HG03432 (cell line): ENCODE results near the gene PSTPIP1.
"Not testable (repeated sequence)": the region's sequence is repeated elsewhere in the genome, so short reads cannot be mapped to it uniquely, and the experiment has no call there.

Source experiments
- ATAC-seq: cut with Tn5 transposase; IDR thresholded peaks from one replicate; pipeline ENCODE4 v1.9.1; 2021; ENCODE audit warnings: mild to moderate bottlenecking, moderate library complexity; ENCODE audit not compliant: unreplicated experiment

Gene PSTPIP1

GRCh38 chr15:76994971-76995945, at the start of gene PSTPIP1:
PSTPIP1 (plus strand) TSS chr15:76995126; CDS start chr15:76995574, 448 bp downstream.
- ATAC-seq, result peak; percentile 65

GRCh38 chr15:76945494-76946093, 49.3 kb upstream of the PSTPIP1 start:
- ATAC-seq, result no peak

- ATAC-seq, result no peak
Measured at GRCh38 chr15:76947454-76947853, 47.5 kb upstream of the PSTPIP1 start.

- no peak for ATAC-seq
Measured at GRCh38 chr15:76951220-76951619, 43.7 kb upstream of the PSTPIP1 start.

GRCh38 chr15:76953913-76954312, 41.0 kb upstream of the PSTPIP1 start:
- no peak for ATAC-seq

- ATAC-seq, result no peak
Measured at GRCh38 chr15:76954744-76955143, 40.2 kb upstream of the PSTPIP1 start.

- ATAC-seq, result no peak
Measured at GRCh38 chr15:76961268-76962011, 33.5 kb upstream of the PSTPIP1 start.

- no peak for ATAC-seq
Measured at GRCh38 chr15:76962337-76963013, 32.5 kb upstream of the PSTPIP1 start.

GRCh38 chr15:76963596-76963995, 31.3 kb upstream of the PSTPIP1 start:
- ATAC-seq, result no peak

GRCh38 chr15:76964157-76964556, 30.8 kb upstream of the PSTPIP1 start:
- ATAC-seq, result no peak

- not testable (repeated sequence) for ATAC-seq
Measured at GRCh38 chr15:76966051-76966450, 28.9 kb upstream of the PSTPIP1 start.

GRCh38 chr15:76967067-76967466, 27.9 kb upstream of the PSTPIP1 start:
- ATAC-seq, result no peak

- ATAC-seq, result no peak
Measured at GRCh38 chr15:76968306-76968705, 26.6 kb upstream of the PSTPIP1 start.

GRCh38 chr15:76972389-76973361, 22.3 kb upstream of the PSTPIP1 start:
- no peak for ATAC-seq

GRCh38 chr15:76973362-76973743, 21.6 kb upstream of the PSTPIP1 start:
- no peak for ATAC-seq

GRCh38 chr15:76973906-76974305, 21.0 kb upstream of the PSTPIP1 start:
- no peak for ATAC-seq

GRCh38 chr15:76974456-76975036, 20.4 kb upstream of the PSTPIP1 start:
- no peak for ATAC-seq

GRCh38 chr15:76976141-76976540, 18.8 kb upstream of the PSTPIP1 start:
- ATAC-seq, result no peak

GRCh38 chr15:76976572-76977270, 18.2 kb upstream of the PSTPIP1 start:
- no peak for ATAC-seq
